ENCODE measurements around the gene SYNE3.

SYNE3 gene

DNA sequence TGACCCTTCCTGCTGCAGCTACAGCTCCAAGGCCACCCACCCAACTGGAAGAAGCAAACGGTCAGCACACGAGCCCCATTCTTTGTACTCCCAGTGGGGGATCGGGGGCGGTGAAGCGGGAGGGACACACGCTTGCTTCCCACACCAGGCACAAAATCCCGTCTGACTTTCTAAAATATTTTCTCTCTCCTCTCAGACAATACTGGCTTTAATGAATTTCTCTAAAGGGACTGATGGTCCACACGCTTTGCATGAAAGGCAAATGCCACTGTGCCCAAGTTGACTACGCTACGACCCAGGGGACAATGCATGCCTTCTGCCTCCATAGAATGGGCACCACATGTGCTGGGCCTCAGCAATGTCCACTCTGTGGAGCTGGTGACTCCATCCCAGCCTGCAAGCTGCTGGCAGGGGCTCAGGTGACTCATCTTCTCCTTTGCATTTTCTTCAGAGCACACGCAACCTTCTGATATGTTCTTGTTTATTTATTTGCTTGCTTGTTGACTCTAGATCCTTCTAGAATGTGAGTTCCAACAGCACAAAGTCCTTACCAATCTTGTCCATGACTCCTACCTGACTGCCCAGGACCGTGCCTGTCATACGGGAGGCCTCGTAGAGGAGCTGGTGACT is 15.6 kb downstream of the SYNE3 start:
- TF ChIP-seq, protein P1, sequence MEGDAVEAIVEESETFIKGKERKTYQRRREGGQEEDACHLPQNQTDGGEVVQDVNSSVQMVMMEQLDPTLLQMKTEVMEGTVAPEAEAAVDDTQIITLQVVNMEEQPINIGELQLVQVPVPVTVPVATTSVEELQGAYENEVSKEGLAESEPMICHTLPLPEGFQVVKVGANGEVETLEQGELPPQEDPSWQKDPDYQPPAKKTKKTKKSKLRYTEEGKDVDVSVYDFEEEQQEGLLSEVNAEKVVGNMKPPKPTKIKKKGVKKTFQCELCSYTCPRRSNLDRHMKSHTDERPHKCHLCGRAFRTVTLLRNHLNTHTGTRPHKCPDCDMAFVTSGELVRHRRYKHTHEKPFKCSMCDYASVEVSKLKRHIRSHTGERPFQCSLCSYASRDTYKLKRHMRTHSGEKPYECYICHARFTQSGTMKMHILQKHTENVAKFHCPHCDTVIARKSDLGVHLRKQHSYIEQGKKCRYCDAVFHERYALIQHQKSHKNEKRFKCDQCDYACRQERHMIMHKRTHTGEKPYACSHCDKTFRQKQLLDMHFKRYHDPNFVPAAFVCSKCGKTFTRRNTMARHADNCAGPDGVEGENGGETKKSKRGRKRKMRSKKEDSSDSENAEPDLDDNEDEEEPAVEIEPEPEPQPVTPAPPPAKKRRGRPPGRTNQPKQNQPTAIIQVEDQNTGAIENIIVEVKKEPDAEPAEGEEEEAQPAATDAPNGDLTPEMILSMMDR (IDR thresholded peaks at IDR 0.05; ENCODE audit: extremely low read depth, insufficient read depth, missing control alignments) = no peak
- in situ Hi-C loops (cut with MboI; ENCODE audit: low pct_unique_long_range_greater_than_20kb, low sequenced_read_pairs, unreplicated experiment) = loop anchor here (25.0 kb wide), 1 partner anchor 1539 kb away; no protein-coding TSS in a partner anchor
- no peak for DNase-seq (ENCODE audit: low spot score)

DNA sequence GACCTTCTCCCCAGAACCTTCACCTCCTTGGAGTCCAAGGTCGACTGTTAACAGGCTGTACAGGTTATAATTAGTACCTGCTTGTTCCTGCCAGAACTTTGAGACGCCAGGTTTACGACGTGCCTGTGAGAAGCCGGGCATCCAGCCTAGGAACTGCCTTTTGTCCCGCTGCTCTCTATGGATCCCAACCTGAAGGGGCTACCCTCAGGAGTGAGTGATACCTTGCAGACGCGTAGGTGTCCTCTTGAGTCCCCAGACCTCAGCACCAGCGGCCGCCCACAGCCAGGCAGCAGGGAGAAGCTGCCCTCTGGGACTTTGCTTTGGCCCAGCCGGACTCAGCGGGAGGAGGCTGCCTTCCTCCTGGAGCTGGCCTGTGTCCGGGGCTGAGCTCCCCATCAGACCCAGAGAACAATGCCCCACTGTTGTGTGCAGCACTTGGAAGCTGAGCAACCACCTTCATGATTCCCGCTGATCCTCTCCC is 16.2 kb downstream of the SYNE3 start:
- in situ Hi-C loops (cut with MboI; ENCODE audit: low pct_unique_long_range_greater_than_20kb, low sequenced_read_pairs, unreplicated experiment) = loop anchor here (25.0 kb wide), 1 partner anchor 1538 kb away; no protein-coding TSS in a partner anchor
- TF ChIP-seq, protein P1 (IDR thresholded peaks at IDR 0.05; ENCODE audit: extremely low read depth, insufficient read depth, missing control alignments) = no peak
- DNase-seq (ENCODE audit: low spot score) = no peak

DNA sequence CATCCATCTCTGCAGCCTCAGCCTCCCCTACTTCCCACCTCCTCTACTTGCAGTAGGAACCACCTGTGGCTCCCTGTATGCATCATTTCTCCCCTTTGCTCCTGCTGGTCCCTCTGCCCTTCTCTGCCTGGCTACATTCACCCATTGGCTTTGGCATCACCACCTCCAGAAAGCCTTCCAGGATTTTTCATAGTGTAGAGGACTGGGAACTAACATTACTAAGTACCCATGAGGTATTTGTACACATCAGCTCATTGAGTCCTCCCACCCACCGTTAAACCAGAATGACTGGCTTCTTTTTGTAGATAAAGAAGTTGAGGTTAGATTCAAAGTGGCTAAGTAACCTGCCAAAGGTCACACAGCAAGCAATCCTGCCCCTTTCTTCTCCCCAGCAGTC is 17.1 kb downstream of the SYNE3 start:
- TF ChIP-seq, protein P1 (IDR thresholded peaks at IDR 0.05; ENCODE audit: extremely low read depth, insufficient read depth, missing control alignments) = no peak
- no peak for DNase-seq (ENCODE audit: low spot score)
- in situ Hi-C loops (cut with MboI; ENCODE audit: low pct_unique_long_range_greater_than_20kb, low sequenced_read_pairs, unreplicated experiment) = no loop called here

DNA sequence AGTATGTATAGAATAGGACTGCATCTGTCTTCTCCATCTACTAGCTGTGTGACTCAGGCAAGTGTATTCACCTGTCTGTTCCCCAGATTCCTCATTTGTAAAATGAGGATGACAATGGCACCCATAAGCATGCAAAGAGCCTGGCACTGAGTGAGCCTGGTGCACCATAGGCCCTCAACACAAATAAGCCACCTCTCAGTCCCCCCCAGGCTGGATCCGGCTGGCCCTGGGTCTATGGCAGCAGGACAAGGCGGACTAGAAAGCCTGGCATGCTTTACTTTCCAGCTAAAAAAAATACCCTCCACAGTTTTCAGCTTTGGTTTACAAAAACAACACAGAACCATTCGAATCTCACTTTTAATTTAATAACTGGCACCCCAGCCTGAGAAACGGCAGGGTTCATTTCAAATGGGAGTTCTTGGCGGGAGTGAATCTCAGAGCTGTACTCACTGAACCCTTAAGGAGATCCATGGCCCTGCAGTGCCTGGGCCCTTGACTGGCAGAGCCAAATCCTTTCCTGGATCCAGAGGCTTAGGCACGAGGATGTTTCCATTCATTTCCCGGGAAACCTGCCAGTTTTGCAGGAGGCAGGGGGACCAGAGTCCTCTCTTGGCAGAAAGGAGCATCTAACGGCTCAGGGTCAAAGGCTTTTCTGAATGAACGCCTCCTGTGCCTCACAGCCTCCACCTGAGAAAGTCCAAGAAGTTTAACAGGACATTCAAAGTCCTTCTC is 17.7 kb downstream of the SYNE3 start:
- no peak for DNase-seq (ENCODE audit: low spot score)
- in situ Hi-C loops (cut with MboI; ENCODE audit: low pct_unique_long_range_greater_than_20kb, low sequenced_read_pairs, unreplicated experiment) = no loop called here
- TF ChIP-seq, protein P1 (IDR thresholded peaks at IDR 0.05; ENCODE audit: extremely low read depth, insufficient read depth, missing control alignments) = no peak

DNA sequence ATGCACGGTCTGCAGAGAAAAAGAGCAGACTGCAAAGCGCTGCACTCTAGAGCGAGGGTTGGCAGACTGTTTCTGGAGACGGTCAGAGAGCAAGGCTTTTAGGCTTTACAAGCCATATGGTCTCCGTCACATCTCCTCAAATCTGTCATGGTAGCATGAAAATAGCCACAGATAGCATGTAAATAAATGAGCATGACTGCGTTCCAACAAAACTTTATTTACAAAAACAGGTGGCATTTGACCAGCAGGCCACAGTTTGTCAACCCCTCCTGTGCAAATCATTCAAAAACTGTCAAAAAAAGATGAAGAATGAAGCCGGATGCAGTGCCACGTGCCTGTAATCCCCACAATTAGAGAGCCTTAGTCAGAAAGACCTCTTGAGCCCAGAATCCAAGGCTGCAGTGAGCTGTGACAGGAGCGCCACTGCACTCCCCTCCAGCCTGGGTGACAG is 18.9 kb downstream of the SYNE3 start:
- no peak for DNase-seq (ENCODE audit: low spot score)
- in situ Hi-C loops (cut with MboI; ENCODE audit: low pct_unique_long_range_greater_than_20kb, low sequenced_read_pairs, unreplicated experiment) = no loop called here
- TF ChIP-seq, protein P1 (IDR thresholded peaks at IDR 0.05; ENCODE audit: extremely low read depth, insufficient read depth, missing control alignments) = no peak

DNA sequence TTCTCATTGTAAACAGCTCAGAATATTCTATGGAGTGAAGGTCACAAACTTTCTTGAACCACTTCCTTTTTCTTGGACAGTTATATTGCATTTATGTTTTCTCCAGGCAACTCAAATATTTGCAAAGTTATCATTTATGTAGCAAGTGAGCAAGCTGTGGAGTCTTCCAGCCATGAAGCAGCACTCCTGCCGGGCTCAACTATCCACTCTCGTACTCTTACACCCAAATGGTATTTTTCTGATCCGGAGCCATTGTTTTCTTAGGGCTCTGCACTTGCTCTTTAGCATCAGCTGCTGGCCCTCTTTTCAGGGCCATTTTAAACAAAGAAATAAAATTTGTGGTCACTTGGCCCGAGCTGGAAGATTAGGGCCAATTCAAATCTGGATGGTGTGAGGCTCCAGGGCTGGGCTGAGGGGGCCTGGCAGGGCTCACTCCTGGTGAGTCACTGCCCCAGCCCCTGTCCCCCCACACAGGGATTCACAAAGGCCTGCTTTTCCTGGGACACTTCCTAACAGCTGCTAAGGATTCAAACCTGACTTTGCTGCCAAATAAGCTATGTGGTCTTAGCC is 19.7 kb downstream of the SYNE3 start:
- TF ChIP-seq, protein P1 (IDR thresholded peaks at IDR 0.05; ENCODE audit: extremely low read depth, insufficient read depth, missing control alignments) = no peak
- in situ Hi-C loops (cut with MboI; ENCODE audit: low pct_unique_long_range_greater_than_20kb, low sequenced_read_pairs, unreplicated experiment) = no loop called here
- DNase-seq (ENCODE audit: low spot score) = no peak
